ENCODE data around the gene SPEM3.
"Not testable (repeated sequence)": the region's sequence is repeated elsewhere in the genome, so short reads cannot be mapped to it uniquely, and the experiment has no call there.

SPEM3 gene

GRCh38 chr17:7475764-7476422 lies 47.2 kb downstream of the SPEM3 start:
- DNase-seq, result no peak

GRCh38 chr17:7476494-7476893 lies 47.8 kb downstream of the SPEM3 start:
- no peak for DNase-seq

- no peak for DNase-seq
Observed at GRCh38 chr17:7476951-7477350, 48.3 kb downstream of the SPEM3 start.

DNA sequence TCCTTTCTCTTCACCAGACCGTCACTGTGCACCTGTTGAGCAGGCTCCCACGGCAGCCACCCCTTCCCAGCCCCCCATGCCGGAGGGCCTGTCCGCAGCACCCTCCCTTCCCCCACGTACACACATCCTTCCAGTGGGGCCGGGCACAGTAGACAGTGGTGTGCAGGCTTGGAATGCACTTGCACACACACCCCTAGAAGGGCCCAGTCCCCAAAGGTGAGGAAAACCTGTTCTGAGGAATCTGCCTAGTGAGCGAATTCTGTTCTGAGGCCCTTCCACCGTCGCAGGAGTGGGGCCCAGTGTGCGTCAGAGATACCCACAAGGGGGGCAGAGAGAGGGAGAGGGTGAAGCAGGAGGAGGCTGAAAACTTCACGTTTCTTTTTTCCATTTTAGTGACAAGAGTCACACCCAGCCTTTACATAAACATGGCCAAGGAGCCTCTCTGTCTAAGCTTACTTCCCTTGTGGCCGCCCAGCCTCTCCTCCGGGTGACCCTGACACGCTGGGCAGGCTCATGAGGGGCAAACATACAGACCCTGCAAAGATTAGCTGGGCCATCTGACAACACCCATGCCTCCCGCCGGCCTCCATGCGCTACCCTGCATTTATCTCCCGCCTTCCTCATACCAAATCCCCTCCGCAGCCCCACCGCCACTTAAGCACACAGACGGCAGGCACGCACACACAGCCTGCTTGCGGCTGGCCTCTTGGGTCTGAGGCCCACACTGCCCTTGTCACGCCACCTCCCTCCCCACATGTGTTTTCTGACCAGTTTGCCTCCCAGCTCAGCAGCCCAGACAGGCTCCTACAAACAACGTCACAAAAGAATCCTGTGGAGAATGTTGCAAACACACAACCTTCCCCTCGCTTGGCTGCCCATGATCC lies 49.0 kb downstream of the SPEM3 start:
- DNase-seq, result peak; percentile 32

GRCh38 chr17:7478276-7479212 lies 49.9 kb downstream of the SPEM3 start:
- peak; percentile 55 for DNase-seq

- peak; percentile 70 for DNase-seq
Observed at GRCh38 chr17:7479213-7480088, 50.8 kb downstream of the SPEM3 start, which contains the start of gene ZBTB4. ZBTB4 (minus strand) TSS chr17:7479631; CDS start chr17:7466801, 12,830 bp downstream.

DNA sequence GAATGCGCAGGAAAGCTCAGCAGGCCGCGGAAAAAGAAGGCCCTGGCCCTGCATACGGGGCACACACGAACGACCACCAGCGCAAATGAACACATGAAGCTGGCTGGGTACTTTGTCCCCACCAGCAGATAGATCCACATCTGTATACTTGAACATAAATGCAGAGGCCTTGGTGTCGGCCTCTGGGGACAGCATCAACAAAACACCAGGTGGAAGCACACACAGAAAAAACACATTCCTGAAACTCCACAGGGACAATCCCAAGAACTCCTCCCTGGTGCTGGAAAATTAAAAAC lies 51.4 kb downstream of the SPEM3 start:
- DNase-seq, result no peak

DNA sequence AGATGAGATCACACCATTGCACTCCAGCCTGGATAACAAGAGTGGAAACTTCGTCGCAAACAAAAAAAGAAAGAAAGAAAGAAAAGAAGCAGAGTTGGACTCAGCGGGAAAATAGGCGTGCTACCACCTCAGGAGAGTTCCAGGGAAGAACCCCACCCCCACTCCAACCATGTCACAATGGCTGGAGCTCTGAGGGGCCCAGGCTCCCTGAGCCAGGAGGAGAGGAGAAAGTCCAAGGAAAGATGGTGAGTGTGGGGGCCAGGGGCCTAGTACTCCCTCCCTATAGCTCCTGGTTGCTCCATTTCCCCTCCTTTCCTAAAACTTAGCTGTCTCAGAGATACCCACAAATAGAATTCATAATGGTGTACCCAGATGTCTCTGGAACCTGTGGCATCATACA lies 52.6 kb downstream of the SPEM3 start, which contains the start of gene SLC35G6:
Gene SLC35G6 (plus strand): TSS at position 172 of the 400 bp plus-strand sequence. CDS start 71 bp downstream, at position 243.
- not testable (repeated sequence) for DNase-seq

- DNase-seq, result not testable (repeated sequence)
Observed at GRCh38 chr17:7481842-7482741, 53.4 kb downstream of the SPEM3 start.
